Activated T-helper 1 cell treated with anti-CD3 and anti-CD28 coated beads, Interleukin-2, amount 50 U/mL, for 16 hours (primary cell): Measurements from ENCODE around the gene ZNG1C.
"Not testable (repeated sequence)": the region's sequence is repeated elsewhere in the genome, so short reads cannot be mapped to it uniquely, and the experiment has no call there.

ENCODE experiments used
- DNase-seq, 2 donors: peaks; one replicate each; pipeline ENCODE4 v3.0.0-alpha.2; 2020; ENCODE audit warnings: low read depth in 1 of 2, low spot score in 1 of 2

Gene ZNG1C

DNA sequence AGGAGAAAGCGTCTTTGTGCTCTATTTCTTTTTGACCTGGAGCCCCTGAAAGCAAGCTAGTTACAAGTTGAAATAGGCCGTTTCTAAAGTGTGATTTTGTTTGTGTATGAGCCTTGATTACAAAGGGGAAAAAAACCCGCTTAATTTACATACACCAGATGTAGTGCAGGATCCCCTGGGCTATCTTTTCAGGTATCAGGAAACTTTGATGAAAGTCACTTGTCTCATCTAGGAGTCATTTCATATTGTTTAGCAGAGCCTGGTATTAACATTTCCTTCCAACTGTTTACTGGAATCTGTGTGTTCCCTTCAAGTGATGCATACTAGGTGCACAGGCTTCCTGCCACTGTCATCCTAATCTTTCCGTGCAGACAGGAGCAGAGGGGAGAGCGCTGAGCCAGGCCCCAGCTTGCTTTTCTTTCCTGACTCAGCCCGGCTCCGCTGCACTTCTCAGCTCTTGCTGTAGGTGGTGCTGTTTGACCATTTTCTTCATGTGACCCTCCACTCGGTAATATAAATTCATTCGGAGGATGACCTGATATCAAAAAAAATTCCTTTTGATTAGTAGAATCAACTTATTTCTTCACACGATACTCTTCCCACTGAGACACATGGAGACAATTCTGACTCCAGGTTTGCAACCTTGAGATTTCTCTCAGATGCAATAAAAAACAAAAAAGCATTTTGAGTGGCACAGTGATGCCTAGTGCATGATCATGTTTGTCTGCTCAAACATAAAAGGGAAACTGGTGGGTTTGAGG, 100.7 kb downstream of the ZNG1C start:
- DNase-seq: not testable (repeated sequence)

DNA sequence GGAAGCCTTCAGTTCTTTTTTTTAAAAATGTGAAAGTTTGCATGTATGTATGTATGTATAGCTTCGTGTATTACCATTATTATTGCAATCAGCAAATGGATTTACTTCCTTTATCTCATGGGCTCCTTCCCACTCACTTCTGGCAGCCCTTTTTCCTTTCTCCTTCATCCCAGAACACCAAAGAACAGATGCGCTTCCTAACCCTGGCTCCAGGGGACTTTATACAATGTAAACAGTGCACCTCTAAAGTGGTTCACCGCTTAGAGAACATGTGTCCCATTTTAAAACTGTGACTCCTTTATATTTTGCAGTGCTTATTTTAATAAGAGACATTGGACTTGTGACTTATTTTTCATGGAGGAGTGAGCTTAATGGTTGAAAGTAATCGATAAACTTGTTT, 101.5 kb downstream of the ZNG1C start:
- DNase-seq: not testable (repeated sequence)

DNA sequence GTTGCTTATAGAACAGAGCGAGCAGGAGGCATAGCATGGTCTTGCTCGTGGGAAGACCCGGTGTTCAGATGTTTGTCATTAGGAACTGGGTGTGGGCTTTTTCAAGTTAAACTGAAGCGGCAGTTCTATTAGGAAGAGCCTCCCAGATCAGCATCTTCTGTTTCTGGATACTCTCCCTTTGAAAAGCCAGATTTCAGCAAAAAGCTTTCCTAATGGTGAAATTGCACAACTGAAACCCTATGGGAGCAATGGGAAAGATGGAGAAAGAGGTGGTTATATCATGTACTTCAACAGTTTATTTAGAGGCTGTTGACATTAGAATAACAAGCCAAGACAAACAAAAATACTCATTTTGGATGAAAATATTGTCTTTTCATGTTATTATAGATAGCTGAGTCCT, 102.2 kb downstream of the ZNG1C start:
- not testable (repeated sequence) for DNase-seq
